K562 (cell line): ENCODE data around the gene CSTB. TPM values are rescaled to one million over a fixed set of nuclear protein-coding genes. Genes with fewer than 3 reads are reported as not detected.
A peak's percentile ranks its signal among the peaks of the same experiment; 100 is the strongest.

Source experiments
- ARHGAP35 ChIP-seq: fragments of 450-650 bp; IDR thresholded peaks from 2 replicates; pipeline ENCODE4 v1.6.1; 2018; ENCODE audit not compliant: partially characterized antibody
- BCL6 ChIP-seq: fragments of 250-450 bp; sonication (Bioruptor Pico); IDR thresholded peaks from 2 replicates; pipeline ENCODE4 v1.4.0; 2020
- EP400 ChIP-seq: fragments of 450-650 bp; IDR thresholded peaks from 2 replicates; pipeline ENCODE4 v1.6.1; 2017; ENCODE audit warnings: antibody characterized with exemption, mild to moderate bottlenecking, moderate library complexity
- ETS2 ChIP-seq: IDR thresholded peaks from 2 replicates; pipeline ENCODE4 v1.6.1; 2016; ENCODE audit warnings: borderline replicate concordance, missing genetic modification characterization, mild to moderate bottlenecking, moderate library complexity, missing compliant biosample characterization; ENCODE audit not compliant: poor library complexity, severe bottlenecking
- GATA2 ChIP-seq: sonication (generic); formaldehyde crosslinking; IDR thresholded peaks from 2 replicates; pipeline ENCODE4 v1.4.0; 2020; ENCODE audit warnings: mild to moderate bottlenecking, missing genetic modification reagents
- HEY1 ChIP-seq: fragments of 250-450 bp; sonication (Bioruptor Pico); IDR thresholded peaks from 2 replicates; pipeline ENCODE4 v1.5.0; 2020; ENCODE audit warnings: mild to moderate bottlenecking, moderate library complexity, borderline replicate concordance
- KLF10 ChIP-seq: fragments of 250-450 bp; sonication (Bioruptor Pico); IDR thresholded peaks from 2 replicates; pipeline ENCODE4 v1.6.1; 2021; ENCODE audit warnings: matching md5 sums
- LEF1 ChIP-seq: fragments of 450-650 bp; IDR thresholded peaks from 2 replicates; pipeline ENCODE4 v1.6.1; 2016; ENCODE audit warnings: mild to moderate bottlenecking
- MAFG ChIP-seq: fragments of 450-650 bp; conservative IDR thresholded peaks from 2 replicates; pipeline ENCODE4 v1.6.1; 2016; ENCODE audit warnings: missing genetic modification characterization, missing compliant biosample characterization
- MYBL2 ChIP-seq, 2 experiments: fragments of 450-650 bp in 1 of 2; sonication (generic) in 1 of 2; formaldehyde crosslinking in 1 of 2; IDR thresholded peaks; 2 replicates each; pipeline versions ENCODE4 v1.6.1 to v1.8.1; 2017 to 2022; ENCODE audit warnings: borderline replicate concordance in 1 of 2, inconsistent platforms in 1 of 2, low read depth in 1 of 2, mild to moderate bottlenecking in 1 of 2, missing genetic modification reagents in 1 of 2, moderate library complexity in 1 of 2
- NCOA2 ChIP-seq, 2 experiments: fragments of 450-650 bp; IDR thresholded peaks; 2 replicates each; pipeline ENCODE4 v1.6.1; 2018; ENCODE audit warnings: mild to moderate bottlenecking in 2 of 2, moderate library complexity in 1 of 2; ENCODE audit not compliant: partially characterized antibody in 2 of 2
- PRMT5 ChIP-seq: sonication (generic); formaldehyde crosslinking; IDR thresholded peaks from 2 replicates; pipeline ENCODE4 v1.5.0; 2020; ENCODE audit warnings: missing genetic modification reagents
- RFX7 ChIP-seq: fragments of 250-450 bp; sonication (Bioruptor Pico); IDR thresholded peaks from 2 replicates; pipeline ENCODE4 v1.5.1; 2021; ENCODE audit warnings: mild to moderate bottlenecking
- SLC30A9 ChIP-seq: fragments of 250-450 bp; sonication (Bioruptor Pico); IDR thresholded peaks from 2 replicates; pipeline ENCODE4 v1.8.0; 2022; ENCODE audit warnings: mild to moderate bottlenecking, moderate library complexity
- SREBF2 ChIP-seq: sonication (generic); formaldehyde crosslinking; IDR thresholded peaks from 2 replicates; pipeline ENCODE4 v1.4.0; 2020; ENCODE audit warnings: mild to moderate bottlenecking, missing genetic modification reagents
- TSC22D4 ChIP-seq: fragments of 450-650 bp; IDR thresholded peaks from 2 replicates; pipeline ENCODE4 v1.6.1; 2016; ENCODE audit warnings: missing genetic modification characterization, missing biosample characterization, control low read depth
- polyA plus RNA-seq, 8 experiments: library from polyadenylated mRNA; depleted of rRNA in 4 of 8; stranded (reverse) in 5 of 8; unstranded in 3 of 8; fragments of >200 nt; fragmentation: Nextera tagmentation in 2 of 8; fragmentation: Illumina TruSeq in 1 of 8; extraction: Ambion mirVana in 2 of 8; extraction: Trizol in 1 of 8; gene quantifications; 2 replicates each; pipeline versions ENCODE4 v1.2.1 to v1.2.3, GENCODE V29; 2011 to 2014; ENCODE audit warnings: inconsistent platforms in 1 of 8, missing spikeins in 1 of 8
- total RNA-seq, 7 experiments: library from RNA; depleted of rRNA in 6 of 7; stranded (reverse); fragments of >200 nt in 6 of 7; fragmentation: Illumina TruSeq in 2 of 7; extraction: Trizol in 2 of 7; gene quantifications; 2 replicates each; pipeline versions ENCODE4 v1.2.1 to v1.2.3, GENCODE V29; 2011 to 2021; ENCODE audit warnings: low replicate concordance in 1 of 7
- TF ChIP-seq, protein P1 (sequence below): fragments of 250-450 bp; sonication (Bioruptor Pico); IDR thresholded peaks from 2 replicates; pipeline ENCODE4 v1.8.0; 2022; ENCODE audit warnings: inconsistent platforms
- TF ChIP-seq, protein P2 (sequence below): fragments of 450-650 bp; conservative IDR thresholded peaks from 2 replicates; pipeline ENCODE4 v1.6.1; 2016; ENCODE audit warnings: missing genetic modification characterization, low read depth, mild to moderate bottlenecking, control low read depth, missing compliant biosample characterization
- TF ChIP-seq, protein P3 (sequence below), 2 experiments: IDR thresholded peaks in 1 of 2; conservative IDR thresholded peaks in 1 of 2; 2 replicates each; pipeline ENCODE4 v1.6.1; 2016; ENCODE audit warnings: low read depth in 2 of 2, mild to moderate bottlenecking in 1 of 2, missing compliant biosample characterization in 1 of 2, missing genetic modification characterization in 1 of 2, moderate library complexity in 1 of 2
- TF ChIP-seq, protein P4 (sequence below), 2 experiments: fragments of 450-650 bp in 1 of 2; sonication (generic) in 1 of 2; formaldehyde crosslinking in 1 of 2; IDR thresholded peaks in 1 of 2; conservative IDR thresholded peaks in 1 of 2; 2 replicates each; pipeline versions ENCODE4 v1.6.1 to v1.8.1; 2016 to 2023; ENCODE audit warnings: mild to moderate bottlenecking in 2 of 2, moderate library complexity in 2 of 2, inconsistent platforms in 1 of 2, missing genetic modification reagents in 1 of 2

CSTB gene
- total and polyA plus RNA-seq, 9 of the 15 experiments (the other 6 are each of a cell fraction or from before 2014, with no cell fraction given): 12.4 to 65.0 (median 31.7) TPM

DNA sequence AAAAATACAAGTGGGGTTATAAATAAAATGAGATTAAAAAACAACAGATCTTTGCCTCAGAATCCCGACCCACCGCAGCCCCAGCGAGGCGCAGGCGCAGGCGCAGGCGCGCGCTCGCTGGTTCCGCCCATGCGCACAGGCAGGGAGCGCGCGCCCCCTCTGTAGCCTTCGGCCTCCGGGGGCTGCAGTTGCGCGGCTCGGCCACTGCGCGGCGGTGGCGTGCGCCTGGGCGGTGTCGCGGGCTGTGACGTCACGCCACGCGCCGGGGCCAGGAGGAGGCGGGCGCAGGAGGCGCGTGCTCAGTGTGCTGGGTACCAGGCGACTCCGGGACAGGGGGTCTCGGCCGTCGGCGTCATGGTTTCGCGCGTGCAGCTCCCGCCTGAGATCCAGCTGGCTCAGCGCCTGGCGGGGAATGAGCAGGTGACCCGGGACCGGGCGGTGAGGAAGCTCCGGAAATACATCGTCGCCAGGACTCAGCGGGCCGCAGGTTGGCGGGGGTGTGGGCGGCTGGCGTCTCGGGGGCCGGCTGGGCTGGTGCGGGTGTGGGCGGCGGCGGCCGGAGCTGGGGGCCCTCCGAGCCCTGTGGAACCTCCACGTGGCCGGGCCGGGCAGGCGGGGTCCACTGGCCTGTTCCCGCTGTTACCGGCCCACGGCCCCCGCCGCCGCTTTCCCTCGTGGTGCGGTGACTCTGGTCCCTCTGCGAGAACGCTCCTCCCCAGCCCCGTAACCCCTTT, 13.3 kb upstream of the CSTB start, which contains the start of gene RRP1 (continued):
- TF ChIP-seq GATA2: no peak
- TF ChIP-seq EP400: peak; percentile 98
- TF ChIP-seq MAFG (tag): no peak
- TF ChIP-seq RFX7 (CRISPR knock-in tag): no peak
- TF ChIP-seq LEF1: no peak
- no peak for TF ChIP-seq KLF10 (CRISPR knock-in tag)
- no peak for TF ChIP-seq SLC30A9 (CRISPR knock-in tag)
- no peak for TF ChIP-seq ETS2
- no peak for TF ChIP-seq HEY1 (CRISPR knock-in tag)
- TF ChIP-seq, protein P1, sequence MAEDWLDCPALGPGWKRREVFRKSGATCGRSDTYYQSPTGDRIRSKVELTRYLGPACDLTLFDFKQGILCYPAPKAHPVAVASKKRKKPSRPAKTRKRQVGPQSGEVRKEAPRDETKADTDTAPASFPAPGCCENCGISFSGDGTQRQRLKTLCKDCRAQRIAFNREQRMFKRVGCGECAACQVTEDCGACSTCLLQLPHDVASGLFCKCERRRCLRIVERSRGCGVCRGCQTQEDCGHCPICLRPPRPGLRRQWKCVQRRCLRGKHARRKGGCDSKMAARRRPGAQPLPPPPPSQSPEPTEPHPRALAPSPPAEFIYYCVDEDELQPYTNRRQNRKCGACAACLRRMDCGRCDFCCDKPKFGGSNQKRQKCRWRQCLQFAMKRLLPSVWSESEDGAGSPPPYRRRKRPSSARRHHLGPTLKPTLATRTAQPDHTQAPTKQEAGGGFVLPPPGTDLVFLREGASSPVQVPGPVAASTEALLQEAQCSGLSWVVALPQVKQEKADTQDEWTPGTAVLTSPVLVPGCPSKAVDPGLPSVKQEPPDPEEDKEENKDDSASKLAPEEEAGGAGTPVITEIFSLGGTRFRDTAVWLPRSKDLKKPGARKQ (CRISPR knock-in tag): no peak
- TF ChIP-seq, protein P2, sequence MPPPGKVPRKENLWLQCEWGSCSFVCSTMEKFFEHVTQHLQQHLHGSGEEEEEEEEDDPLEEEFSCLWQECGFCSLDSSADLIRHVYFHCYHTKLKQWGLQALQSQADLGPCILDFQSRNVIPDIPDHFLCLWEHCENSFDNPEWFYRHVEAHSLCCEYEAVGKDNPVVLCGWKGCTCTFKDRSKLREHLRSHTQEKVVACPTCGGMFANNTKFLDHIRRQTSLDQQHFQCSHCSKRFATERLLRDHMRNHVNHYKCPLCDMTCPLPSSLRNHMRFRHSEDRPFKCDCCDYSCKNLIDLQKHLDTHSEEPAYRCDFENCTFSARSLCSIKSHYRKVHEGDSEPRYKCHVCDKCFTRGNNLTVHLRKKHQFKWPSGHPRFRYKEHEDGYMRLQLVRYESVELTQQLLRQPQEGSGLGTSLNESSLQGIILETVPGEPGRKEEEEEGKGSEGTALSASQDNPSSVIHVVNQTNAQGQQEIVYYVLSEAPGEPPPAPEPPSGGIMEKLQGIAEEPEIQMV (tag): no peak
- TF ChIP-seq TSC22D4 (tag): no peak
- no peak for TF ChIP-seq NCOA2 (IDR thresholded peaks at IDR 0.05; ENCODE audit: partially characterized antibody in 2 of 2)
- TF ChIP-seq, protein P3, sequence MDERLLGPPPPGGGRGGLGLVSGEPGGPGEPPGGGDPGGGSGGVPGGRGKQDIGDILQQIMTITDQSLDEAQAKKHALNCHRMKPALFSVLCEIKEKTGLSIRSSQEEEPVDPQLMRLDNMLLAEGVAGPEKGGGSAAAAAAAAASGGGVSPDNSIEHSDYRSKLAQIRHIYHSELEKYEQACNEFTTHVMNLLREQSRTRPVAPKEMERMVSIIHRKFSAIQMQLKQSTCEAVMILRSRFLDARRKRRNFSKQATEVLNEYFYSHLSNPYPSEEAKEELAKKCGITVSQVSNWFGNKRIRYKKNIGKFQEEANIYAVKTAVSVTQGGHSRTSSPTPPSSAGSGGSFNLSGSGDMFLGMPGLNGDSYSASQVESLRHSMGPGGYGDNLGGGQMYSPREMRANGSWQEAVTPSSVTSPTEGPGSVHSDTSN (CRISPR knock-in tag; IDR thresholded peaks at IDR 0.05; ENCODE audit: low read depth): no peak
- TF ChIP-seq, protein P3 (tag; conservative IDR thresholded peaks at IDR 0.05; ENCODE audit: low read depth): no peak
- TF ChIP-seq SREBF2 (CRISPR knock-in tag): no peak
- no peak for TF ChIP-seq BCL6 (CRISPR knock-in tag)
- TF ChIP-seq MYBL2 (IDR thresholded peaks at IDR 0.05; ENCODE audit: low read depth): no peak
- no peak for TF ChIP-seq MYBL2 (CRISPR knock-in tag; IDR thresholded peaks at IDR 0.05; ENCODE audit: borderline replicate concordance)
- no peak for TF ChIP-seq PRMT5 (CRISPR knock-in tag)
- TF ChIP-seq ARHGAP35: no peak
- TF ChIP-seq, protein P4, sequence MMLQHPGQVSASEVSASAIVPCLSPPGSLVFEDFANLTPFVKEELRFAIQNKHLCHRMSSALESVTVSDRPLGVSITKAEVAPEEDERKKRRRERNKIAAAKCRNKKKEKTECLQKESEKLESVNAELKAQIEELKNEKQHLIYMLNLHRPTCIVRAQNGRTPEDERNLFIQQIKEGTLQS (IDR thresholded peaks at IDR 0.05): peak; percentile 50; the same call in 1 of the 2 replicates
- TF ChIP-seq, protein P4 (CRISPR knock-in tag; conservative IDR thresholded peaks at IDR 0.05): 0 out of 2 replicates have a peak, but pooled peaks have one; percentile 61
